CD4-positive, alpha-beta T cell treated with Interleukin-1 beta for 1 hour (primary cell): ENCODE data around the gene OR6T1.

Experiments
- DNase-seq, 2 donors: peaks; one replicate each; pipeline ENCODE4 v3.0.0-alpha.2; 2020 to 2022

Gene OR6T1, protein sequence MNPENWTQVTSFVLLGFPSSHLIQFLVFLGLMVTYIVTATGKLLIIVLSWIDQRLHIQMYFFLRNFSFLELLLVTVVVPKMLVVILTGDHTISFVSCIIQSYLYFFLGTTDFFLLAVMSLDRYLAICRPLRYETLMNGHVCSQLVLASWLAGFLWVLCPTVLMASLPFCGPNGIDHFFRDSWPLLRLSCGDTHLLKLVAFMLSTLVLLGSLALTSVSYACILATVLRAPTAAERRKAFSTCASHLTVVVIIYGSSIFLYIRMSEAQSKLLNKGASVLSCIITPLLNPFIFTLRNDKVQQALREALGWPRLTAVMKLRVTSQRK

DNA sequence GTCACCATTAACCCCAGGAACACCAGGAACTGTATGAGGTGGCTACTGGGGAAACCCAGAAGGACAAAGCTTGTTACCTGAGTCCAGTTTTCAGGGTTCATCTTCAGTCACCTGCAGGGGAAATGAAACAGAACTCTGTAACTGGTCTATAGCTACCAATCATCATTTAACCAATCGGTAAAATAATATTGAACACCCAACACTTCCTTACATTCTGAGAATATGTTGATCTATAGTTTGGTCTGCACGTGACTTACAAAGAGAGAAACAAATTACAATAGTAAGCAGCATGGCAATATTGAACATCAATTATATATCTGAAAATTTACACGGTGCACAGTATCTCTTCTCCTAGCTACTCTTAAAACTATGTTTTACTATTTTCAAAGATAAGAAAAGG lies at the start of gene OR6T1:
Gene OR6T1, minus strand, starts transcription at position 101 of the 400 bp plus-strand sequence. Its CDS starts 0 bp downstream, at position 101.
- DNase-seq, result no peak

DNA sequence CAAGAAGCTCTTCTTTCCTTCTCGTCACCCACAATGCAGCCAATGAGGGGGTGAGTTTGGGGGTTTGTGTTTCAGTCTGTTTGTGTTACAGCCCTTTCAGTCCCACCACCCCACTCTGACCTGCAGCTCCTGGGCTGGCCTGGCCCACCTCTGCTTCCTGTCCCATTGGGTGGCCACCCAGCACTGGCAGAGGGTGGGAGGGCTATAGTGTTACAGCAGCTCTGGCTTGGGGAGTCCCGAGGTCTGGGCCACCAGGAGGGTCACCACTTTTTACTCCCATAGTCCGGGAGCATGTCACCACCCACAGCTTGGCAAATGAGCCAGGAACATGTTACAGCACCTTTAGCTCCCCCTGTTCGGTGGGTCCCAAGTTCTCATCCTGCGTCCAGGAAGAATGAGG lies 35.7 kb upstream of the OR6T1 start:
- DNase-seq, result no peak

DNA sequence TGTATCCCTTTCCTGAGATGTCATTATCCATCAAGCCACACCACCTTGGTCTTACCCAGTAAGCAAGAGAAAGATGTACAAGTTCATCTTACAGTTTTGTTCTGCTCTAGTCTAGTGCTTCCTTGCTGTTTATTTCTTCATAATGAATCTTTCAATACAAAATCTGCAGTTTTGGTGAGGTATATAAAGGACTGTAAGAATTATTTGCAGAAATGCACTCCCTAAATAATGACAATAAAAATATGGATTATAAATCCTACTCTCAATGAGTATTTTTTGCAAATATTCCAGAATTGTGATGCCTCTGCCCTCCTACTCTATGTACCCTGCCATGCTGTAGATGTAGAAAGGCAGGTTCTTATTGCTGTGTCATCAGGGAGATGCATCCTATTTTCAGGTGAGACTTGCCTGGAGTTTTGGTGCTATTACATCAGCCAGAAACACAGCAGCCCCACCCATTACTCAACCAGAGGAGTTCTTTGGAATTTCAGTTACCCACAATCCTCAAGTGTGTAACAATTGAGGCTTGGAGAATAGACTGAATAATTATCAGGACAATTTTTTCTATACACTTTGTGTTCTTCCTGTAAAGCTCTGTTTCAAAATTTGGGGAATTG lies 34.2 kb upstream of the OR6T1 start, which contains the start of gene OR10S1:
Gene OR10S1, minus strand, starts transcription at position 51 of the 617 bp plus-strand sequence. CDS start 117 bp downstream, outside the sequence.
- DNase-seq, result no peak

DNA sequence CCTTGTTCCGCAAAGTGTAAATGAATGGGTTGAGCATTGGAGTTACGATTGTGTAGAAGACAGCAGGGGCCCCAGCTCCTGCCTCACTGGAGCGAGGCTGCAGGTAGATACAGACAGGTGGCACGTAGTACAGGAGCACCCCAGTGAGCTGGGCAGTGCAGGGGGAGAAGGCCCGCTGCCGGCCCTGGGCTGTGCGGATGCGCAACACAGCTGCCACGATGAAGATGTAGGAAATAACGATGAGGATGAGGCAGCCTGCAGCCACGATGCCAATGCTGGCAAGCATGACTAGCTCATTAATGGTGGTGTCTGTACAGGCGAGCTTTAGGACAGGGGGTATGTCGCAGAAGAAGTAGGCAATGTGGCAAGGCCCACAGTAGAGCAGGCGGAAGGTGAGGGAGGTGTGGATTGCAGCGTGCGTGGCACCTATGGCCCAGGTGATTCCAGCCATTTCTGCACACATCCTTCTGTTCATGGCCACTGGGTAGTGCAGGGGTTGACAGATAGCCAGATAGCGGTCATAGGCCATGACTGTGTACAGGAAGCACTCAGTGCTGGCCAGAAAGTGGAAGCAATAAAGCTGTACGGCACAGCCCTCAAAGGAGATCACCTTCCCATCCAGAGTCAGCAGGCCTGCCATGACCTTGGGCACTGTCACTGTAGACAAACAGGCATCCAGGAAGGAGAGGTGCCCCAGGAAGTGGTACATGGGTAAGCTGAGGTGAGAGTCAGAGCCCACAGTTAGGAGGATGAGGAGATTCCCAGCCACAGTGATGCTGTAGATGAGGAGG lies 33.3 kb upstream of the OR6T1 start:
- no peak for DNase-seq

DNA sequence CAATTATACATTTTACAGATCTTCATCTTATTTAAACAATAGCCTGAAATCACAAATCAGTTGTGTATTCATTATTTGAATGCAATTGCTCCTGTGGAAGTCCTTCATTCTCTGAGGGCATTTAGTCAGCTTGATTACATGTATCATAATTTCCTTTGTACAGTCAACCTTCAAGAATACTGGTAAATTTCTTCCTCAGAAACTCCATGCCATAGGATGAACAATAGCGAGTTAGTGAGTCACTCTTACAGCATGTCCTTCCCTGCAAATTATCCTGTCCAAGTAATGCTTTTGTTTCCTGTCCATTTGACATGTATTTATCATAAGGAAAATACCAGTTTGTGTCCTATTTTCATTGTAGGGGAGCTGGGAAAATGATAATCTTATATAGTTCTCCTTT lies 30.2 kb upstream of the OR6T1 start:
- DNase-seq, result no peak

DNA sequence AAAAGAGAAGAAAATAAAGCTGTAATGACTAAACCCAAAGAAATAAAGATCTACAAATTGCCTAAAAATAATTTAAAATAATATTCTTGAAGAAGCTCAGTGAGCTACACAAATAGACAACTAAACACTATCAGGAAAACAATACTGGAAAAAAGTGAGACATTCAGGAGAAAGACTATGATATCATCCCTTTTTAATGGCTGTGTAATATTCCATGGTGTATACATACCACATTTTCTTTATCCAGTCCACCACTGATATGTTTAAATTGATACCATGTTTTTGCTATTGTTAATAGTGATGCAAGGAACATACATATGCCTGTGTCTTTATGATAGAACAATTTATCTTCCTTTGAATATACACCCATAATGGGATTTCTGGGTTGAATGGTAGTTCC lies 13.1 kb upstream of the OR6T1 start:
- DNase-seq, result no peak

DNA sequence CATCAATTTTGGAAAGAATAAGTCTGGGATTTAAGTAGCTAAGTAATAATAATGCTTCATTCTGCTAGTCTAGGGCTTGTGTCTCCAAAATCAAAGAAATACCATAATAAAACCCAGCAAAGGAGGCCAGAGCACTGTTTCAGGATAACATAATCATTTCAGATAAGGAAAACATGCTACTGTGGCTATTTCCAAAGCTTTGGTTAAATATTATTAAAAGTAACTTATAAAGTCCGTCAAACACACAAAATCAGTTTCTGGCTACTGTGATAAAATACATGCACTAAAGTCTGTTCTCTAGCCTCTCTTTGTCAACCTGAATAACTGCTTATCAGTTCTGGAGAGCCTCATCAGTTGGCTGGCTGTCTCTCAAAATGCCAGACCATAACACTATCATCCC lies 1.5 kb upstream of the OR6T1 start:
- no peak for DNase-seq

DNA sequence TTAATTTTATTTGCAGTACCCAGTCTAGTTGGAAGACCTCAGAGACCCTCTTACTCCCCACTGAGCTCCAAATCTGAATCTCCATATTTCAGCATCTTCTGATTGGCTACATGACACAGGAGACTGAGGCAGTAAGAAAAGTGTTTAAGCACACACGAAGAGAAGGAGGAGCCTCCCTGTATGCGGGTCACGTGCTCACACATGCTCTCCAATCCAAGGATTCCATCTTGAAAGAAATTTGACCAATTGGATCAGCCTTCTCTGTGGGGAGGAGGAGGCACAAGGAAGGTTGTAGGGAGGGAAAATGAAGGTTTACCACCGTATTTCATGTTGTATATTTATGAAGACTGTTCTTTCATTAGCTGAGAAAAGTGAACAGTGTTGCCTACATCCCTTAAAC lies 1.2 kb downstream of the OR6T1 start:
- DNase-seq, result no peak

DNA sequence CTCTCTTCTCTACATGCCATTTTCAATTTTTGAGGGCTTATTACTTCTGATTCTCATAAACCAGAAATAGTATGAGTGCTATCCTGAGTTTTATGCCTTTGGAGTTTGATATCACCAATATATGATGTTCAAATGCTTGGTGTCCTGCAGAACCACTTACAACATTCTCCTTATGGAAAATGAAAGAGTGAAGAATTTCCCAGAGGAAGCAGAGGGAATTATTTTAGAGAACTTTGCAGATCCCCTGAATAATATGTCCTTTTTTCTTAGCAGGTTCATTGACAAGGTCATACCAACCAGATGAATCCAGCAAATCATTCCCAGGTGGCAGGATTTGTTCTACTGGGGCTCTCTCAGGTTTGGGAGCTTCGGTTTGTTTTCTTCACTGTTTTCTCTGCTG lies 4.3 kb downstream of the OR6T1 start, which contains the start of gene OR4D5:
Gene OR4D5, plus strand, starts transcription at position 301 of the 400 bp plus-strand sequence. Its CDS starts 0 bp downstream, at position 301.
- DNase-seq, result no peak

DNA sequence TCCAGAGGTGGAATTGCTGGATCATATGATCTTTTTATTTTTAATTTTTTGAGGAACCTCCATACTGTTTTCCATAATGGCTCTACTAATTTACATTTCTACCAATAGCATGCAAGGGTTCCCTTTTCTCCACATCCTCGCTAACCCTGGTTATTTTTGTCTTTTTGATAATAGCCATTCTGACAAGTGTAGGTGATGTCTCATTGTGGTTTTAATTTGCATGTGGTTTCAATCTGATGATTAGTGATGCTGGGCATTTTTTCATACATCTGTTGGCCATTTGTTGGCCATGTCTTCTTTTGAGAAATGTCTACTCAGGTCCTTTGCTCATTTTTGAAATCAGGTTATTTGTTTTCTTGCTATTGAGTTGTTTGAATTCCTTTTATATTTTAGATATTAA lies 19.6 kb downstream of the OR6T1 start:
- DNase-seq, result no peak

DNA sequence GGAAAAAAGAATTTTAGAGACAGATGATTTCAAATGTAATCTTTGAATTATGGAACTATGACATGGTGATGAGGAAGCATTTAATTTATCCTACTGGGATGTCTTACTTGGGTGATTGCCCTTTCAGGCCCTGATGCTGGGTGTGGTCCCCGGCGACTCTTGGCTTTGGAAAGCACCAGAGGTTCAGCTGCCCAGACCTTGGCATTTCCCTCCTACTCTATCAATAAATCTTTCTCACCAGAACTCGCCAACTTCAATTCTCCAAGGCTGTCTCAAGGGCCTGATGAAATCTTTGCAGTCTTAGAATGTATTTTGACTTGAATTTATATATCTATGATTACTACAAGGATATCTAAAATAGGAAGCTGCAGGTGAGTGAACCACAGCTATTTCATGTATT lies 22.7 kb downstream of the OR6T1 start:
- DNase-seq, result no peak

DNA sequence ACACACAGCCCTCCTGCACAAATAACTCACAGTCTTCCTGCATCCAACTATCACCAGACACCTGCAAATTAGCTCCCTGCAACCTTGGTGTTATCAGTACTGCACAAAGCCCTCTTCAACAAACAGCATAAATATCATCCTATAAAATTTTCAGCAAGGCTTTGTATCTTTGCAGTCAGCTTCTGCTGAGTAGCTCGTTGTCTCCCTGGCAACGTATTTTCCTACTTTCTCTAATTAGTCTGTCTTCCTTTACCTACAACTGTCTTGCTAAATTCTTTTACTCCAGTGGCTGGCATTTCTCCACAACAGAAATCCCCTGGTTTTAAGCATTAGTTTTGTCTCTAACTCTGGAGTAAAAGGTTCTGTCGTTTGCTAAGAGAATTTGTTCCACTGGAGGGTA lies 37.8 kb downstream of the OR6T1 start:
- DNase-seq, result no peak

DNA sequence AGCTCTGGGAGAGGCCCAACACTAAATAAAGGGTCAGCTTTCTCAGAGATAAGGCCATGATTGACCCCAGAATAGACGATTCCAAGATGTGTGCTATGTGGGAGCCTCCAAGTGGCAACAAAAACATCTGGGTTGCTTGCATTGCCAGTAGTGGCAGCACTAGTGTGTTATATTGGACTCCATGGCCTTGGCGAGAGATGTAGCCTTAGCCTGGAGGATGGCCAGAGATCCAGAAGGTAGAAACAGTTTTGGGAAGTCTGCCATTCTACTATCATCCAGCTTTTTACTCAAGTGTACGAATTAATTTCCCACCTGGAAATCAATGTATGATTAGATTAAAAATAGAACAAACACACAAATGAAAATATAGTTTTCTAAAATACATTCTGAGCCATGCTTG lies 38.7 kb downstream of the OR6T1 start:
- no peak for DNase-seq

DNA sequence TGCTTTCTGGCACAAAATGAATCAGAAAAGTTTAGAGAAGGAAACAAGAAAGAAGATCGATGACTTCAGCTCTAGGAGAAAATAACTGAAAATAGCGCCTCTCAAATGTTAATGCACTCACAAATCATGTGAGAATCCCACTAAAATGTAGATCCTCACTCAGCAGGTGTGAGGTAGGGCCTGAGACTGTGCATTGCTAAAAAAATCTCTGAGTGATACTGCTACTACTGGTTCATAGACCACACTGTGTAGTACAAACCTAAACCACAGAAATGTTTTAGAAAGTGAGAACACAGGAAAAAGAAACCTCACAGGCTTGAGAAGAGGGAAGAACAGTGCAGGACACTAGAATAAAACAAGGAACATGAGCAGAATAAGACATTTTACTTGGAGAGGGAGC lies 39.7 kb downstream of the OR6T1 start:
- no peak for DNase-seq

DNA sequence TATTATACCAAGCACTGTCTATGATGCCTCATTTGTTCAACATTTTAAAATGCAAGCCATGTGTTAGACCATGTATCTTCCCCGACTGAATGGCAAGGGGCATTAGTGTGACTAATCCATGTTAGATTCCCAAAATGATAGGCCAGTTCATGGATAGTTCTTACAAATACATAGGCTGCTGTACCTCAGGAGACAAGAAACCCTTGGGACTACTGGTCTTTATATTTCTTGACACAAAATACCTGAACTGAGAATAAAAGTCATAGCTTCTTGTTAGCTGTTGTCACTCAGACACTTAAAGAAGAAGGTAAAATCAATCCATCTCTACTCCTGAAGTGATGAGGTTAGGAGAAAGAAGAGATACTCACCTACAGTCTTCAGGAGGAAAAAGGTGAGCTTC lies 41.8 kb downstream of the OR6T1 start, which contains the start of gene OR8D4:
Gene OR8D4, plus strand, starts transcription at position 301 of the 400 bp plus-strand sequence. CDS start 4,265 bp downstream, outside the sequence.
- no peak for DNase-seq

DNA sequence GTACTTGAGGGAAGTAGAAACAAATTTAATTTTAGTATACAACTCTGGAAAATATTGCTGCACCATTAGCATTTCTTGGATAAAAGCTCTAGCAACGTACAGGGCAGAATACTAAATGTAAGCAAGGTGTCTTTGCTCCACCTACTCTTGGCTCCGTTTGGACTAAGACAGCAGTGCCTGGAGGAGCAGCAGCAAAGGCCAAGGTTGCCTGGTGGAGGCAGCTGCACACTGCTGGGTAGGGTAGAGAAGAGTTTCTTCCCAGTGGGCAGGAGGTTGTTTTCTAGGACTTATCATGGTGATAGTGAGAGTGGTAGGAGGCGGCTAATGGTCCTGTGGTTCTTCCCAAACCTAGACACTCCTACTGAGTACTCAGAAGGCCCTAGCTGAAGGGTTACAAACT lies 43.8 kb downstream of the OR6T1 start:
- no peak for DNase-seq
